HepG2 (cell line): ENCODE results near the gene THADA. TPM values are rescaled to one million over a fixed set of nuclear protein-coding genes. Genes with fewer than 3 reads are reported as not detected.
A peak's percentile ranks its signal among the peaks of the same experiment; 100 is the strongest.

Experiments used
- DBP ChIP-seq: sonication (generic); formaldehyde crosslinking; IDR thresholded peaks from 2 replicates; pipeline ENCODE4 v1.4.0; 2020; ENCODE audit warnings: missing genetic modification reagents; ENCODE audit errors: not compliant biosample characterization
- ELF4 ChIP-seq: sonication (generic); formaldehyde crosslinking; IDR thresholded peaks from 2 replicates; pipeline ENCODE4 v1.5.0; 2020; ENCODE audit warnings: missing genetic modification reagents, mild to moderate bottlenecking, moderate library complexity, borderline replicate concordance
- FOXP4 ChIP-seq: sonication (generic); formaldehyde crosslinking; IDR thresholded peaks from 2 replicates; pipeline ENCODE4 v1.4.0; 2020; ENCODE audit warnings: missing genetic modification reagents
- HNF4A ChIP-seq: sonication (generic); formaldehyde crosslinking; IDR thresholded peaks from 2 replicates; pipeline ENCODE4 v1.4.0; 2020; ENCODE audit warnings: missing genetic modification reagents
- MED8 ChIP-seq: sonication (generic); formaldehyde crosslinking; IDR thresholded peaks from 2 replicates; pipeline ENCODE4 v1.8.1; 2023; ENCODE audit warnings: mild to moderate bottlenecking, missing genetic modification reagents; ENCODE audit not compliant: insufficient replicate concordance
- NFKB2 ChIP-seq: sonication (generic); formaldehyde crosslinking; IDR thresholded peaks from 2 replicates; pipeline ENCODE4 v1.4.0; 2020; ENCODE audit warnings: missing genetic modification reagents, borderline replicate concordance
- NR1H2 ChIP-seq: sonication (generic); formaldehyde crosslinking; IDR thresholded peaks from 2 replicates; pipeline ENCODE4 v1.8.1; 2022; ENCODE audit warnings: low read depth, missing genetic modification reagents, borderline replicate concordance
- PHF8 ChIP-seq: sonication (generic); formaldehyde crosslinking; IDR thresholded peaks from 2 replicates; pipeline ENCODE4 v1.5.0; 2020; ENCODE audit warnings: missing genetic modification reagents
- SMAD1 ChIP-seq: sonication (generic); formaldehyde crosslinking; IDR thresholded peaks from 2 replicates; pipeline ENCODE4 v1.4.0; 2020; ENCODE audit warnings: missing genetic modification reagents, low read depth, mild to moderate bottlenecking, borderline replicate concordance
- SSRP1 ChIP-seq: IDR thresholded peaks from 2 replicates; pipeline ENCODE4 v1.6.1; 2016; ENCODE audit warnings: control low read depth
- U2AF1 ChIP-seq: fragments of 200-400 bp; formaldehyde crosslinking; optimal IDR thresholded peaks from 2 replicates; pipeline ENCODE3; 2017; ENCODE audit warnings: mild to moderate bottlenecking, low read depth, low read length
- YY1 ChIP-seq: IDR thresholded peaks from 2 replicates; pipeline ENCODE4 v1.6.1; 2011; ENCODE audit warnings: low read length, low read depth, moderate library complexity, mild to moderate bottlenecking; ENCODE audit not compliant: insufficient read depth, insufficient replicate concordance
- ZNF264 ChIP-seq: sonication (generic); formaldehyde crosslinking; IDR thresholded peaks from 2 replicates; pipeline ENCODE4 v1.4.0; 2020; ENCODE audit warnings: missing genetic modification reagents
- ZNF30 ChIP-seq: sonication (generic); formaldehyde crosslinking; IDR thresholded peaks from 2 replicates; pipeline ENCODE4 v1.5.0; 2020; ENCODE audit warnings: mild to moderate bottlenecking, missing genetic modification reagents
- ZNF781 ChIP-seq: sonication (generic); formaldehyde crosslinking; IDR thresholded peaks from 2 replicates; pipeline ENCODE4 v1.5.1; 2020; ENCODE audit warnings: borderline replicate concordance, mild to moderate bottlenecking, missing genetic modification reagents; ENCODE audit errors: not compliant biosample characterization
- ZNF790 ChIP-seq: sonication (generic); formaldehyde crosslinking; IDR thresholded peaks from 2 replicates; pipeline ENCODE4 v1.8.0; 2022; ENCODE audit warnings: missing genetic modification reagents, mild to moderate bottlenecking, borderline replicate concordance
- polyA plus RNA-seq, 8 experiments: library from polyadenylated mRNA; depleted of rRNA in 3 of 8; stranded (reverse) in 7 of 8; unstranded in 1 of 8; fragments of >200 nt; fragmentation: Illumina TruSeq in 4 of 8; extraction: Trizol in 4 of 8; gene quantifications; 2 replicates each; pipeline versions ENCODE4 v1.2.1 to v1.2.3, GENCODE V29; 2011 to 2016; ENCODE audit warnings: low read depth in 4 of 8, missing spikeins in 1 of 8, mixed read lengths in 1 of 8; ENCODE audit not compliant: insufficient read depth in 1 of 8
- total RNA-seq, 5 experiments: library from RNA; depleted of rRNA; stranded (reverse); fragments of >200 nt; fragmentation: Illumina TruSeq; extraction: Trizol; gene quantifications; 2 replicates each; pipeline ENCODE4 v1.2.3, GENCODE V29; 2016; ENCODE audit warnings: low read depth in 1 of 5
- TF ChIP-seq, protein P1 (sequence below): IDR thresholded peaks from 2 replicates; pipeline ENCODE4 v1.6.1; 2016; ENCODE audit warnings: low read depth, borderline replicate concordance
- TF ChIP-seq, protein P2 (sequence below): sonication (generic); formaldehyde crosslinking; IDR thresholded peaks from 2 replicates; pipeline ENCODE4 v1.5.1; 2020; ENCODE audit warnings: mild to moderate bottlenecking, missing genetic modification reagents
- TF ChIP-seq, protein P3 (sequence below): sonication (generic); formaldehyde crosslinking; IDR thresholded peaks from 2 replicates; pipeline ENCODE4 v1.5.1; 2020; ENCODE audit warnings: missing genetic modification reagents, mild to moderate bottlenecking, borderline replicate concordance

The THADA gene
- total and polyA plus RNA-seq, 2 of the 13 experiments (the other 11 are each of a cell fraction or from before 2014, with no cell fraction given) = 12.7 to 21.7 TPM

DNA sequence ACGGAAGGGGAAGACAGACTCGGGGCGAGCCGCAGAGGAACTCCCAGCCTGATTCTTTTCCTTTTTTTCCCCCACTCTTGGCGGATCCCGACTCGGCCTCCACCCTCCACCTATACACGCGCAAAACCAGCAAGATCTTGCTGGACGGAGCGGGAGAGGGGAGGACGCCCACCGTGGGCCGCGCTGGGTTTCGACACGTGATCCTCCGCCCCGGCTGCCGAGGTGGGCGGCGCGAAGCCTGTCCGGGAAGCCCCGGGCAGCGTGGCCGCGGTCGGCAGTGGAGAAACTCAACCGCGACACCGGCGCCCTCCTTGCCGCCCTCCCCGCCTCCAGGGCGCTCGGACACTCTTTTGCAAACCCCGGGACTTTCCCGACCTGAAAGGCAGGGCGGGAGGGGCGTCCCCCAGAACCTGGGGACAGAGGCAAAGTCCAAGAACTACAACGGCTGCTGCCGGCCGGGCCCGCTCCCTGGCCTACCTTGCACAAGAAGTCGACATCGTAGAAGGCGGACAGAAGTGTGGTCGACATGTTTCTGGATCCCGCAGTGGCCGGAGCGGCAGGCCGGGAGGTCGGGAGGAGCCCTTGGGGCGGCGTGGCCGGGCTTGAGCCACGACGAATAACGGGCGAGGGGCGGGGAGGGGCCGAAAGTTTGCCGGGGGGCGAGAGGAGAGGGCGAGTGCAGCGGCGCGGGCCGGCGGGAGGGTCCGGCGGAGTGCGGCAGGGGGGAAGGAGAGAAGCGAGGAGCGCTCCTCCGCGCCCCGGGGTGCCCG, 369.9 kb downstream of the THADA start (continued):
- TF ChIP-seq FOXP4 (CRISPR knock-in tag) (no peak), MED8 (CRISPR knock-in tag) (peak; percentile 45), HNF4A (peak; percentile 81), ELF4 (CRISPR knock-in tag) (0 out of 2 replicates have a peak, but pooled peaks have one; percentile 5), SMAD1 (CRISPR knock-in tag) (no peak), ZNF790 (CRISPR knock-in tag) (peak; percentile 78), NR1H2 (CRISPR knock-in tag) (no peak), ZNF781 (CRISPR knock-in tag) (peak; percentile 26), SSRP1 (CRISPR knock-in tag) (peak; percentile 98), ZNF30 (CRISPR knock-in tag) (0 out of 2 replicates have a peak, but pooled peaks have one; percentile 40), YY1 (no peak), U2AF1 (peak; percentile 87), PHF8 (peak; percentile 55; the same call in 1 of the 2 replicates), ZNF264 (CRISPR knock-in tag) (no peak), DBP (CRISPR knock-in tag) (peak; percentile 31), NFKB2 (CRISPR knock-in tag) (no peak; the same call in 1 of the 2 replicates)
- TF ChIP-seq, protein P1, sequence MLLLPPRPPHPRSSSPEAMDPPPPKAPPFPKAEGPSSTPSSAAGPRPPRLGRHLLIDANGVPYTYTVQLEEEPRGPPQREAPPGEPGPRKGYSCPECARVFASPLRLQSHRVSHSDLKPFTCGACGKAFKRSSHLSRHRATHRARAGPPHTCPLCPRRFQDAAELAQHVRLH (CRISPR knock-in tag) = no peak; the same call in 1 of the 2 replicates
- TF ChIP-seq, protein P2, sequence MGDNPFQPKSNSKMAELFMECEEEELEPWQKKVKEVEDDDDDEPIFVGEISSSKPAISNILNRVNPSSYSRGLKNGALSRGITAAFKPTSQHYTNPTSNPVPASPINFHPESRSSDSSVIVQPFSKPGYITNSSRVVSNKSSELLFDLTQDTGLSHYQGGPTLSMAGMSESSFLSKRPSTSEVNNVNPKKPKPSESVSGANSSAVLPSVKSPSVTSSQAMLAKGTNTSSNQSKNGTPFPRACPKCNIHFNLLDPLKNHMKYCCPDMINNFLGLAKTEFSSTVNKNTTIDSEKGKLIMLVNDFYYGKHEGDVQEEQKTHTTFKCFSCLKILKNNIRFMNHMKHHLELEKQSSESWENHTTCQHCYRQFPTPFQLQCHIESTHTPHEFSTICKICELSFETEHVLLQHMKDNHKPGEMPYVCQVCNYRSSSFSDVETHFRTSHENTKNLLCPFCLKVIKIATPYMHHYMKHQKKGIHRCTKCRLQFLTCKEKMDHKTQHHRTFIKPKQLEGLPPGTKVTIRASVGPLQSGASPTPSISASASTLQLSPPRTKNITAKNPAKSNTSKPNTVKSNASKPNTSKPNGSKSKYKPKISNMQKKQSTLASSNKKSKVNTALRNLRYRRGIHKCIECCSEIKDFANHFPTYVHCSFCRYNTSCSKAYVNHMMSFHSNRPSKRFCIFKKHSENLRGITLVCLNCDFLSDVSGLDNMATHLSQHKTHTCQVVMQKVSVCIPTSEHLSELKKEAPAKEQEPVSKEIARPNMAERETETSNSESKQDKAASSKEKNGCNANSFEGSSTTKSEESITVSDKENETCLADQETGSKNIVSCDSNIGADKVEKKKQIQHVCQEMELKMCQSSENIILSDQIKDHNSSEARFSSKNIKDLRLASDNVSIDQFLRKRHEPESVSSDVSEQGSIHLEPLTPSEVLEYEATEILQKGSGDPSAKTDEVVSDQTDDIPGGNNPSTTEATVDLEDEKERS (CRISPR knock-in tag) = no peak
- TF ChIP-seq, protein P3, sequence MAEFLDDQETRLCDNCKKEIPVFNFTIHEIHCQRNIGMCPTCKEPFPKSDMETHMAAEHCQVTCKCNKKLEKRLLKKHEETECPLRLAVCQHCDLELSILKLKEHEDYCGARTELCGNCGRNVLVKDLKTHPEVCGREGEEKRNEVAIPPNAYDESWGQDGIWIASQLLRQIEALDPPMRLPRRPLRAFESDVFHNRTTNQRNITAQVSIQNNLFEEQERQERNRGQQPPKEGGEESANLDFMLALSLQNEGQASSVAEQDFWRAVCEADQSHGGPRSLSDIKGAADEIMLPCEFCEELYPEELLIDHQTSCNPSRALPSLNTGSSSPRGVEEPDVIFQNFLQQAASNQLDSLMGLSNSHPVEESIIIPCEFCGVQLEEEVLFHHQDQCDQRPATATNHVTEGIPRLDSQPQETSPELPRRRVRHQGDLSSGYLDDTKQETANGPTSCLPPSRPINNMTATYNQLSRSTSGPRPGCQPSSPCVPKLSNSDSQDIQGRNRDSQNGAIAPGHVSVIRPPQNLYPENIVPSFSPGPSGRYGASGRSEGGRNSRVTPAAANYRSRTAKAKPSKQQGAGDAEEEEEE (CRISPR knock-in tag) = no peak
